HAP-1 (cell line): ENCODE measurements around the gene ZNF516.

Source experiments
- DNase-seq, 2 experiments: peaks; one replicate each; pipeline ENCODE4 v3.0.0-alpha.2; 2016 to 2020; ENCODE audit warnings: low spot score in 2 of 2
- H3K27me3 ChIP-seq: fragments of 250-450 bp; sonication (Bioruptor Pico); 2 replicates; pipeline ENCODE4 v1.5.1; 2020; ENCODE audit warnings: low read depth, mild to moderate bottlenecking, moderate library complexity
- H3K36me3 ChIP-seq: fragments of 250-450 bp; sonication (Bioruptor Pico); replicated peaks from 2 replicates; pipeline ENCODE4 v1.5.1; 2020; ENCODE audit warnings: mild to moderate bottlenecking
- H3K4me1 ChIP-seq: fragments of 250-450 bp; sonication (Bioruptor Pico); 2 replicates; pipeline ENCODE4 v1.5.1; 2020; ENCODE audit warnings: mild to moderate bottlenecking
- H3K4me3 ChIP-seq: fragments of 250-450 bp; sonication (Bioruptor Pico); 2 replicates; pipeline ENCODE4 v1.5.1; 2020; ENCODE audit warnings: mild to moderate bottlenecking, moderate library complexity
- H3K9me3 ChIP-seq: fragments of 250-450 bp; sonication (Bioruptor Pico); 2 replicates; pipeline ENCODE4 v1.5.1; 2020; ENCODE audit warnings: mild to moderate bottlenecking, moderate library complexity
- in situ Hi-C: fragments of 300-500 bp; cut with MboI; formaldehyde crosslinking; loops from 3 replicates; pipeline ENCODE4 v1.14.3; 2020; ENCODE audit warnings: low sequenced_read_pairs, inconsistent platforms, mixed read lengths

The ZNF516 gene

DNA sequence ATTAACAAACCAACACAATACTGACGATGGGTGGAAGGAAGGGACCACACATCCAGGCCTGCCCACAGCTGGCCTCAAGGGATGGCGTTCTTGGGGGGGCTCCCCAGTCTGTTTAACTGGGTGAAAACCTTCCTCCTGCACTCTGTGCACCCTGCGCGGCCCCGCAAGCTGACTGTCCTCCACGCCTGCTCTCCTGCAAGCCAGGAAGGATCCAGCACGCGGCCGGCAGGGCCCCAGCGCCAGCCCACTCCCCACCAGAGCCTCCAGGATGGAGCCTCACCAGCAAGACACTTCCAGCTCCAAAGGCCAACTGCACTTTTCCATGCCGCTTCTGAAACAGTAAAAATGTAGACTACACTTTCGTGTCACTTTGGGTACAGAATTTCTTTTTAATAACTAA lies 135.1 kb downstream of the ZNF516 start:
- H3K9me3 ChIP-seq: no peaks in the 10 kb centered on the region
- no peaks in the 10 kb centered on the region for H3K27me3 ChIP-seq
- peaks cover 10% of the 10 kb centered on the region for H3K4me1 ChIP-seq
- no peak for DNase-seq
- H3K36me3 ChIP-seq: peaks cover 30% of the 10 kb centered on the region
- no peak overlapping the region for H3K4me3 ChIP-seq
- in situ Hi-C loops: loop anchor here (25.0 kb wide), 1 partner anchor 1723 kb away; no protein-coding TSS in a partner anchor

DNA sequence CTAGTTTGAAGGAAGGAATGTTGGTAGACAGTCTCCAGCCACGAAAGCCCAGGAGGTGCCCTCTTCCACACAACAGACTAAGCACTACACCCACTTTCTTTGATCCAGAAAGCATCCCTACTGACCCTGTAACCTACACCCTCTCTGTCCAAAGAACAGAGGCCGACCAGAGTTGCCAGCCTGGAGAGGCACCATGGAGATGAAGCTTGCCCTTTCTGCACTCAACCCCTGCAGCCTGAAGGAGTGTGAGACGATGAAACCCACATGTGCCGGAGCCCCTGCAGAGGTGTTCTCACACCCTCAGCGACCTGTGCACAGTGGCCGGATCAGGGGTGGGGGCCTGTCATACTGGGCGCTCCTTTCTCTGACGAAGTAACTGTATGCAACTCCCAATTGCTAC lies 136.3 kb downstream of the ZNF516 start:
- no peaks in the 10 kb centered on the region for H3K27me3 ChIP-seq
- DNase-seq: no peak
- H3K9me3 ChIP-seq: no peaks in the 10 kb centered on the region
- no peak overlapping the region for H3K4me3 ChIP-seq
- peaks cover 10% of the 10 kb centered on the region for H3K4me1 ChIP-seq
- peaks cover 23% of the 10 kb centered on the region for H3K36me3 ChIP-seq
- in situ Hi-C loops: loop anchor here (25.0 kb wide), 1 partner anchor 1721 kb away; no protein-coding TSS in a partner anchor

DNA sequence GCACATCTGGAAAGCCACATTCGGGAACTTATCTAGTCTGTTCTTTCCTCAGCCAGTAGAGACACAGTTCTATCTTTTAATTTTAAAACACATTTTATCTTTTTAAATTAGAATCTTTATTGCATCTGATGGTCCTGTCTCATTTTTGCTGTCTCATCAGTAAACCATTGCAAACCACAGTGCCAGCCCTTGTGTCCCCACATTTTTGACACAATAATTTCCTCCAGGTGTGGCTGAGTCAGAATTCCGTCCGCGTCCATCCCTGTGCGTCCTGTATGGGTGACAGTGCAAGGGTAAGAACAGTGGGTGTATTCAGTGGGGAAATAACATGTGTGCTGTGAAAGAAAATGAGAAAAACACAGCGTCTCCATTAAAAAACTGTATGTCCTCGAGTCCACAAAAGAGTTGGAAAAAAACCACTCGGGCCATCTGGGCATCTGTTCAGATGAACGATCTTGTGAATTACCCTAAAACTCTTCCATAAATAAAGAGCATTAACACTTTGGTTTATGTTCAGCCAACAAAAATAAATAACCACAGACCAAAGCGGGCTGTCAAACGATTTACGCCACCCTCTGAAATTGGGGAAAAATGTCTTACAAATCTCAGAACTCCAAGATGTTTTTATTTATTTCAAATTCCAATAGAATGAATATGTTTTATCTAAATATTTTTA lies 137.3 kb downstream of the ZNF516 start:
- Histone ChIP-seq H3K36me3 (peaks cover 23% of the 10 kb centered on the region), H3K4me1 (peaks cover 10% of the 10 kb centered on the region), H3K4me3 (no peak overlapping the region), H3K9me3 (no peaks in the 10 kb centered on the region), H3K27me3 (no peaks in the 10 kb centered on the region)
- no peak for DNase-seq
- in situ Hi-C loops: loop anchor here (25.0 kb wide), 1 partner anchor 1720 kb away; no protein-coding TSS in a partner anchor

DNA sequence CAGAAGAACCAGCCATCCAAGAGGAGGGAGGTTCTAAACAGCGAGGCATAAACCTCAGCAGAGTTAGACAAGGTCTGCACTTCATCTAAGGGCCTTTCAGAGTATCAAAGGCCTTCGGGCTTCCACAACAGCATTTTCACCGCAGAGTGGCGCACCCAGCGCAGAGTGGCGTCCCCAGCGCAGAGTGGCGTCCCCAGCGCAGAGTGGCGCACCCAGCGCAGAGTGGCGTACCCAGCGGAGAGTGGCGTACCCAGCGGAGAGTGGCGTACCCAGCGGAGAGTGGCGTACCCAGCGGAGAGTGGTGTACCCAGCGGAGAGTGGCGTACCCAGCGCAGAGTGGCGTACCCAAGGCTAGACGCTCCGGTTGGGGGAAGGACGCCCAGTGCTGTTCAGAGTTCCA lies 137.9 kb downstream of the ZNF516 start:
- Histone ChIP-seq H3K9me3 (no peaks in the 10 kb centered on the region), H3K4me3 (no peak overlapping the region), H3K36me3 (peaks cover 20% of the 10 kb centered on the region), H3K4me1 (peaks cover 10% of the 10 kb centered on the region), H3K27me3 (no peaks in the 10 kb centered on the region)
- no peak for DNase-seq
- in situ Hi-C loops: loop anchor here (25.0 kb wide), 1 partner anchor 1720 kb away; no protein-coding TSS in a partner anchor

DNA sequence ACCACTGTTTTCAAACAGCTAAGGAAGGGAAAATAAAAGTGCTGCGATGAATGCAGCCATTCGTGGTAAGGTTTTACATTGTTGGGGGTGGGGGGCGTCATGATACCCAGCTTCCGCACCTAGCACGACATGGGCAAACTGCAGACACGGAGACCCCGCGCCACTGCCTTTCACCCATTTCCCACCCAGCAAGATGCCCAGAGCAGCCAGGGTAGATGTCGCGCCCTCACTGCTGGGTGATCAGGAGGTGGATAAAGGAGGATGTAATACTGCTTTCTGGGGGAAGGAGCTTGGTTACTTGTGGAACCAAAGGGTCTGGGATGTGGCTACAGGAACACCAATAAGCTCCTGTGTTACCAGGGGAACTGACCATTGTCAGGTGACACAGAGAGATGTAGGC lies 138.4 kb downstream of the ZNF516 start:
- H3K27me3 ChIP-seq: no peaks in the 10 kb centered on the region
- no peak for DNase-seq
- H3K9me3 ChIP-seq: no peaks in the 10 kb centered on the region
- peaks cover 9% of the 10 kb centered on the region for H3K4me1 ChIP-seq
- peaks cover 18% of the 10 kb centered on the region for H3K36me3 ChIP-seq
- in situ Hi-C loops: loop anchor here (25.0 kb wide), 1 partner anchor 1719 kb away; no protein-coding TSS in a partner anchor
- no peak overlapping the region for H3K4me3 ChIP-seq

DNA sequence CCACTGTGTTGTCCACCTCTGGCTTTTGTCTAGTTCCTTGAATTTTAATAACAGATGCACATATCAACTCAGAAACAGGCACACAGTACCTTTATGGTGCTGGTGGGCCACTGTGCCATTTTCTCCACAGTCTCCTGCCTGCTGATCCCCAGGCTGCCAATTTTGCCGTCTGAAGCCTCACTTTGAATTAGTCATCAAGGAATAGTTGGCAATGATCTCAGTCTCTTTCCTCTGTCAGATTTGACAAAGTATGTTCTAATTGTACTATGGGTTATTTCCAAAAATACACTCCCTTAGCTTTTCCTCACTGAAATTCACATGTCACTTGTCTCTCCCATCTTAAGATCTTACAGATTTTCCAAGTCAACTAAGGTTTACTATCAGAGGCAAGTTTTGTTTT lies 140.7 kb downstream of the ZNF516 start:
- no peaks in the 10 kb centered on the region for H3K27me3 ChIP-seq
- H3K9me3 ChIP-seq: no peaks in the 10 kb centered on the region
- in situ Hi-C loops: loop anchor here (25.0 kb wide), 1 partner anchor 1717 kb away; no protein-coding TSS in a partner anchor
- no peak for DNase-seq
- no peak overlapping the region for H3K4me3 ChIP-seq
- H3K4me1 ChIP-seq: no peaks in the 10 kb centered on the region
- H3K36me3 ChIP-seq: peaks cover 14% of the 10 kb centered on the region

DNA sequence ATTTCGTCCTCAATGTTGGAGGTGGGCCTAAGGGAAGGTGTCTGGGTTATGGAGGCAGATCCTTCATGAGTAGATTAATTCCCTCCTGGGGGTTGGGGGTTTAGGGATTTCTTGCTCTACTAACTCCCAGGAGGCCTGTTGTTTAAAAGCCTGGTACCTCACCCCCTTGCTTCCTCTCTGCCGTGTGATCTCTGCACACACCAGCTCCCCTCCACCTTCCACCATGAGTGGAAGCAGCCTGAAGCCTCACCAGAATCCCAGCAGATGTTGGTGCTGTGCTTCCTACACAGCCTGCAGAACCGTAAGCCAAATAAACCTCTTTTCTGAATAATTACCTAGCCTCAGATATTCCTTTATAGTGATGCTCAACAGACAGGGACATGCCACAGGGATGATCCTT lies 141.5 kb downstream of the ZNF516 start:
- no peaks in the 10 kb centered on the region for H3K9me3 ChIP-seq
- no peaks in the 10 kb centered on the region for H3K27me3 ChIP-seq
- no peaks in the 10 kb centered on the region for H3K4me1 ChIP-seq
- in situ Hi-C loops: loop anchor here (25.0 kb wide), 1 partner anchor 1716 kb away; no protein-coding TSS in a partner anchor
- peaks cover 7% of the 10 kb centered on the region for H3K36me3 ChIP-seq
- no peak for DNase-seq
- no peak overlapping the region for H3K4me3 ChIP-seq

DNA sequence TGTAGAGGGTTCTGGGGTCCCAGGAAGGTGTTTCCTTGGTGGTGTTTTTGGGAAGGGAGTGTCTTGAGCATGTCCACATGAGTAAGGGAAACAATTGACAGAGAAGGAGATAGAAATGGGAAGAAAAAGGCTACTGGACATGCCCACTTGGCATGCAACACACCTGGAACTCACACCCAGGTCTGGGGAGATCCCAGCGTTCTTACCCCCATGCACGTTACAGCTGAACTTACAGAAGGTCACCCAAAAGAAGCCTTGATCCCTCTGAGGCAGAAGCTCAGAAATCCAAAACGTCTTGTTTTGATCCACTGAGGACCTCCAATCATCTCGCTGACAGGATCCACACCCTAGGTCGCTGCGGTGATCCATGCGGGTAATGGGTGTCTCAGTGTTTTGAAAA lies 142.0 kb downstream of the ZNF516 start:
- no peaks in the 10 kb centered on the region for H3K9me3 ChIP-seq
- no peak for DNase-seq
- in situ Hi-C loops: loop anchor here (25.0 kb wide), 1 partner anchor 1716 kb away; no protein-coding TSS in a partner anchor
- no peaks in the 10 kb centered on the region for H3K4me1 ChIP-seq
- no peaks in the 10 kb centered on the region for H3K27me3 ChIP-seq
- peaks cover 5% of the 10 kb centered on the region; the same call in 1 of the 2 replicates for H3K36me3 ChIP-seq
- no peak overlapping the region for H3K4me3 ChIP-seq

DNA sequence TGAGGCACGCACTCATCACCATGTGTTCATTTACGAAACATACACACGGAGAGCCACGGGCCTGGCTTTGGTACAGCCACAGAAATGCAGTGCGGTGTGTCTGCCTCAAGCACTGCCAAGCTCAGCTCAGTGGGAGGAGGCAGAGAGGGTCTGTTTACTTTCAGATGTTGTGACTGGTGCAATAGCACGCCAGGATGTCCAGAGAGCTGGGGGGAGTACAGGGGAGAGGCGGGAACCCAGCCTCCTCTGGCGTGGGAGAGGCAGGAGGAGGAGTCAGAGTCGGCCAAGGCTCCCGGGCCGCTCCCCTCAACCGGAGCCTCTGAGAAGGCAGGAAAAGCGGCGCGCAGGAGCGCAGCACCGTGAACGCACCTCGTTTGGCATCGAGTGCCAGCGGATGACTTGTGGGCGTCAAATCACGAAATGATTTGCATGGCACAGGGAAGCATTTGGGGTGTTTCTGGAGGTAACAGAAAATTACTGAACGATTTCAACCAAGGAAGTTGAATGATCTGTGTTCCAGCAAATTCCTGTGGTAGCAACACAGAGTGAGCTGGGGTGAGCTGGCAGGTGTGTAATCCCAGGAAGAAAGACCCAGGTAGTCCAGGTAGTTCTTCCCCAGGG lies 143.0 kb downstream of the ZNF516 start:
- no peaks in the 10 kb centered on the region for H3K4me1 ChIP-seq
- in situ Hi-C loops: loop anchor here (25.0 kb wide), 1 partner anchor 1715 kb away; no protein-coding TSS in a partner anchor
- no peaks in the 10 kb centered on the region for H3K27me3 ChIP-seq
- no peak overlapping the region for H3K4me3 ChIP-seq
- H3K36me3 ChIP-seq: no peaks in the 10 kb centered on the region; the same call in 1 of the 2 replicates
- no peaks in the 10 kb centered on the region for H3K9me3 ChIP-seq
- no peak for DNase-seq

DNA sequence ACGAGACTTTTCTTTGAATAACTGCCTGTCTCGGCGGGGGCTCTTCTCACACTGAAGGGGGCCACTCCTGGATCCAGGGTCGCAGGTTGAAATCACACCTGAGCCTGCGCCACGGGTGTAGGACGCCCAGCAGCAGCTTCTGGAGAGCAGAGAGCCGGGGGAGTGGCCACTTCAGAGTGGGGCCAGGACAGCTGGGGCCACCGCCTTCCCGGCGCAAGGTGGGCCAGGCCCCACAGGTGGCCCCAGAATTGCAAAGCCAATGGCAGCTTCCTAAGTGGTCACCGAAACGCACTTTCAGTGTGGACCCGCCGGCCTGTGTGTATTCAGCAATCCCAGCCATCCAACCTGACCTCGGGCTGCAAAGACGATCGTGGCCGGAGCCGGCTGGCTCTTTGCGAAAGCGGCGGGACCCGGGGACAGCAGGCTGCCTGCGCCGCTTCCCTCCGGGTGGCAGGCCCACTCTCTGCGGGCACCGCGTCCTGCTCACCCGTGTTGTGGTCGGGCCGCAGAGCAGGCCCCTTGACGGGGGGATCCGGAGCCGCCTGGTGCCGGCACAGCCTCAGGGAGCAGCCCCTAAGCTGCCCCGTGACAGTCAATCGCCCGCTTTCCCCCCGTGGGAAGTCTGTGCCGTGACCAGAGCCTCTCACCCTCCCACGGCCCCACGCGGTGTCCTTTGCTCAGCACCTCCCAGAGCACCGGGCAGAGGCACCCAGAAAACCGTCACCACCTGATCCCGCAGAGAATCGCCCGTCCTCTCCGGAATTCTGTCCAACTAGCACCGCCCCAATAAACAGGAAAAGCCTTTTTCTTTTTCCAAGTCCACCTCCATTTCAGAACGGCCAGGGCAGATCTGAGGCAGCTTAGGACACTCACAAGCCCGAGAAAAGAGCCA lies 144.7 kb downstream of the ZNF516 start:
- no peaks in the 10 kb centered on the region for H3K36me3 ChIP-seq
- no peak for DNase-seq
- no peaks in the 10 kb centered on the region for H3K4me1 ChIP-seq
- no peak overlapping the region for H3K4me3 ChIP-seq
- in situ Hi-C loops: loop anchor here (25.0 kb wide), 1 partner anchor 1713 kb away; no protein-coding TSS in a partner anchor
- no peaks in the 10 kb centered on the region for H3K9me3 ChIP-seq
- no peaks in the 10 kb centered on the region for H3K27me3 ChIP-seq

DNA sequence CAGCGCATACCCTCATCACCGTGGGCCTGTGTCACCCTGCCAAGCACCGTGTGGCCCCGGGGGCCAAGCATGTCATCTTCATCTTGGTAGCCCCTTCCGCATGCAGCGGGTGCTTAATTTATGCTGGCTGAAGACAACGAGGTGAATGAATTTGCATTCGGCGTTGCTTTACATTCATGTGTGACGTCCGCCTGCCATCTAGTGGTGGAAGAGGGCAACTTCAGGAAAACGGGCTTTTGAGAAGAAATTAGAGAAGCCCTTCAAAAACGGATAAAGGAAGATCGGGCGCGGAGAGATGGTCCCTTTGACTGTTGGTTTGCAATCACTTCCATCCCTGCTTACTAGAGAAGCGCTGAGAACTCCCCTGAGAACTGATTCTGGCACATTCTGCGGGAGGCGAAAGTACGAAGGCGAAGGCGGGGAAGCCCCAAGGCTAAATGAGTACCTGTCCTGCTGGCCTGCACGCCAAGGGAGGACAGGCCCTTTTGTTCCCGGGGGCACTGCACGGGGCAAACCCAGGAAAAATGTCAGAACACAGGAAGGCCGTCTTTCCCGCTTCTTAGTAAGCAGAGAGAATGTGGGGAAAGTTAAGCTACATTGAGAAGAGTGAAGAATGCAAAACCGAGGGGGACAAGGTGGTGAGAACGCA lies 145.9 kb downstream of the ZNF516 start:
- peak; percentile 66 to 80 for DNase-seq
- H3K9me3 ChIP-seq: no peaks in the 10 kb centered on the region
- H3K36me3 ChIP-seq: no peaks in the 10 kb centered on the region
- in situ Hi-C loops: no loop called here
- H3K4me3 ChIP-seq: no peak overlapping the region
- H3K4me1 ChIP-seq: no peaks in the 10 kb centered on the region
- H3K27me3 ChIP-seq: no peaks in the 10 kb centered on the region

DNA sequence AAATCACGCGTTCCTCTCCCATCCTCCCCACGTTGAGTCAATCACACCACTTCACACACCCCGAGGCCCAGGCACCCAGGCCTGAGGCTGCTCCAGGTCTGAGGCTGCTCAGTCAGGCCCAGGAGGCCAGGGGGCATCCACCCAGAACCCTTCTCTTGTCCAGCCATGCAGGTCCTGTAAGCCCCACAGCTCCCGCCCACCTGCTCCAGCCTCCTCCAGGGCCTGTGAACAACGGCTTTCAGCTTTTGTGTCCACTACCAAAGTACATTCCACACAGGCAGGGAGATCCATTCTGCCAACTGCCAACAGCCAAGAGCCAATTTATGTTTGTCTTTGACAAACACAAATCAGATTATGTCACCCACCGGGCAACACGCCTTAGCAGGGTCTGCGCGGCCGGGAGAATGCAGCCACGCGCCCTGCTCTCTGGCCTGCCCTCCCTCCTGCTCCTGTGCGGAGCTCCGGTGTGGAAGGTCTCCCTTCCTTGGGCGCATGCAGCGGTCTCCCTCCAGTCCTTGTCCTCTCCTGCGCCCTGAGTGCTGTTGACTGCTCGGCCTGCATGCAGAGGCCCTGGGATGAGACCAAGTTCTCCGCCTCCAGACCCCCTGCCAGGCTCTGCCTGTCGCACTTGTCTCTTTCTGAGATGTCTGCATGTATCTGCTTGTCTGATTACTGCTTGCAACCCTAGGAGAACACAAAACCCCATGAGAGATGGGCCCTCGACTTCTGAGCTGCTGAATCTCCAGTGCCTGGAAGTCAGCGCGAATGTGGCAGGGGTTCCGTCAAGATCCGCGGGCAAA lies 146.6 kb downstream of the ZNF516 start:
- DNase-seq: no peak
- in situ Hi-C loops: no loop called here
- H3K27me3 ChIP-seq: no peaks in the 10 kb centered on the region

More for the DNA sequence above, 146.6 kb downstream of the ZNF516 start:
- Histone ChIP-seq H3K4me1 (no peaks in the 10 kb centered on the region), H3K36me3 (no peaks in the 10 kb centered on the region), H3K9me3 (no peaks in the 10 kb centered on the region), H3K4me3 (no peak overlapping the region)
